Measurements from ENCODE around the gene PHACTR3. TPM values are rescaled to one million over a fixed set of nuclear protein-coding genes. Genes with fewer than 3 reads are reported as not detected.

The PHACTR3 gene
- total RNA-seq, 1 experiment from 2014 or later = 0.11 TPM

DNA sequence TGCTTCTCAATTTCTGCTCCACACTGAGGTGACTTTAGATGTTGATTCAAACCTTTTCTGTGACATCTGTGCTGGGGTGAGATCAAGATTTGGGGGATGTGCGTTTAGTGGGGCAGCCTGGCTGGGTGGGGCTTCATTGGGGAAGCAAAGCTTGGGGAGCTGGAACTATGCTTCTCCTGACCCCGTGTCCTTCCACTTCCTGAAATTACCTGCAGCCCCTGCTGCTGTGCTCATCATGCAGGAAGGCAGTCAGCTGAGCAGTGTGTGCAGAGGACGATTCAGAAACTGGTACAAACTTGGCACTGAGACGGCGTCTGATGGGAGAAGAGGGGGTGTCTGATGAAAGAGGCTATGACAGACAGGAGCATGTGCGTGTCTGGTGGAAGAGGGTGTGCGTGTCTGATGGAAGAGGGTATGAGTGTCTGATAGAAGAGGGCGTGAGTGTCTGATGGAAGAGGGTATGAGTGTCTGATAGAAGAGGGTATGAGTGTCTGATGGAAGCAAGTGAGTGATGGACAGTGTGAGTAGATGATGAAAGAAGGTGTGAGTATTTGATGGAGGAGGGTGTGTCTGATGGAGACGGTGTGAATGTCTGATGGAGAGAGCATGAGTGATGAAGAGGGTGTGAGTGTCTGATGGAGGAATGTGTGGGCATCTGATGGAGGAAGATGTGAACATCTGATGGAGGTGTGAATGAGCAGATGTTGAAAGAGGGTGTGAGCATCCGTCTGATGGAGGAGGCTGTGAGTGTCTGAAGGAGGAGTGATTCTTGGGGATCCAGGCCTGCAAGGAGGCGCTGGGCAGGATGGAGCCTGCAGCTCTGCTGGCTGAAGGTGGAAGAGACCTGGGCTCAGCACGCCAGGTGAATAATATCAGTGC is 225.7 kb downstream of the PHACTR3 start:
- no peaks in the 10 kb centered on the region for H3K36me3 Mint-ChIP-seq (ENCODE audit: insufficient read depth, unreplicated experiment)
- H3K9me3 Mint-ChIP-seq (ENCODE audit: unreplicated experiment) = no peaks in the 10 kb centered on the region
- TSS peak; percentile 23 for BruUV-seq (replicated peaks)
- DNase-seq = no peak
- Histone ChIP-seq H3K36me3 (ENCODE audit: control insufficient read depth, insufficient read depth, low read length) (no peaks in the 10 kb centered on the region), H3K4me3 (ENCODE audit: low read depth, low read length) (no peak overlapping the region), H3K27me3 (replicated peaks; ENCODE audit: control insufficient read depth, insufficient read depth, low read length) (no peaks in the 10 kb centered on the region), H3K9me3 (no peaks in the 10 kb centered on the region), H3K4me1 (0 out of 2 replicates have a peak, but pooled peaks cover 7% of the 10 kb centered on the region)
- intact Hi-C loops (cut with micrococcal nuclease; ENCODE audit: unreplicated experiment) = loop anchor here (5.0 kb wide), 1 partner anchor 48 kb away; no protein-coding TSS in a partner anchor
- H3K4me3 Mint-ChIP-seq (ENCODE audit: unreplicated experiment) = no peak overlapping the region
- H3K4me1 Mint-ChIP-seq (ENCODE audit: low read depth, unreplicated experiment) = peaks cover 13% of the 10 kb centered on the region
- POLR2A ChIA-PET = no interaction called here
- H3K27ac Mint-ChIP-seq (ENCODE audit: unreplicated experiment) = no peak overlapping the region
- TF ChIP-seq, protein P1, sequence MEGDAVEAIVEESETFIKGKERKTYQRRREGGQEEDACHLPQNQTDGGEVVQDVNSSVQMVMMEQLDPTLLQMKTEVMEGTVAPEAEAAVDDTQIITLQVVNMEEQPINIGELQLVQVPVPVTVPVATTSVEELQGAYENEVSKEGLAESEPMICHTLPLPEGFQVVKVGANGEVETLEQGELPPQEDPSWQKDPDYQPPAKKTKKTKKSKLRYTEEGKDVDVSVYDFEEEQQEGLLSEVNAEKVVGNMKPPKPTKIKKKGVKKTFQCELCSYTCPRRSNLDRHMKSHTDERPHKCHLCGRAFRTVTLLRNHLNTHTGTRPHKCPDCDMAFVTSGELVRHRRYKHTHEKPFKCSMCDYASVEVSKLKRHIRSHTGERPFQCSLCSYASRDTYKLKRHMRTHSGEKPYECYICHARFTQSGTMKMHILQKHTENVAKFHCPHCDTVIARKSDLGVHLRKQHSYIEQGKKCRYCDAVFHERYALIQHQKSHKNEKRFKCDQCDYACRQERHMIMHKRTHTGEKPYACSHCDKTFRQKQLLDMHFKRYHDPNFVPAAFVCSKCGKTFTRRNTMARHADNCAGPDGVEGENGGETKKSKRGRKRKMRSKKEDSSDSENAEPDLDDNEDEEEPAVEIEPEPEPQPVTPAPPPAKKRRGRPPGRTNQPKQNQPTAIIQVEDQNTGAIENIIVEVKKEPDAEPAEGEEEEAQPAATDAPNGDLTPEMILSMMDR (IDR thresholded peaks at IDR 0.05; ENCODE audit: insufficient read depth in 1 of 2, low read depth in 1 of 2, low read length in 1 of 2, severe bottlenecking in 1 of 2, unreplicated experiment in 1 of 2) = no peak
- peaks cover 11% of the 10 kb centered on the region for H3K27me3 Mint-ChIP-seq (ENCODE audit: insufficient read depth, unreplicated experiment)
- CTCF ChIA-PET = interaction anchor here (0.6 kb wide), 1 partner anchor 8 kb away, joined by 3 read pairs; no protein-coding TSS in a partner anchor

DNA sequence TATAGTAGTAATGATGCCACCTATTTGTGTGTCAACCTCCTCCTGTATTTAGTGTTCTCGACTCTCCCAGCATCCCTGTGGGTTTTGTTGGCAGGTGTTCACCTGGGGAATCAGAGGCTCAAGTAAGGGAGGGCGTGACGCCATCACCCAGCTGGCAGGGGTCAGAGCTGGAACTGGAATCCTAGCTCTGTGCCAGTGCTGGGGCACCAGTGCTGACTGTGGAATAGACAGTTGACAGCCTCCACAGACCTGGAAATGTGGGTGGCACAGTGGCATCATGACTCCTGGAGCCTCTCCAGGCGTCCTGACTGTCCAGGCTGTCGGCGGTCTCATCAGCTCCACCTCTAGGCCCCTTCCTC is 226.3 kb downstream of the PHACTR3 start:
- H3K9me3 Mint-ChIP-seq (ENCODE audit: unreplicated experiment) = no peaks in the 10 kb centered on the region
- POLR2A ChIA-PET = no interaction called here
- H3K27ac Mint-ChIP-seq (ENCODE audit: unreplicated experiment) = no peak overlapping the region
- no peak overlapping the region for H3K4me3 ChIP-seq (ENCODE audit: low read depth, low read length)
- H3K4me1 ChIP-seq = 0 out of 2 replicates have a peak, but pooled peaks cover 7% of the 10 kb centered on the region
- H3K4me1 Mint-ChIP-seq (ENCODE audit: low read depth, unreplicated experiment) = peaks cover 13% of the 10 kb centered on the region
- H3K9me3 ChIP-seq = no peaks in the 10 kb centered on the region
- H3K27me3 Mint-ChIP-seq (ENCODE audit: insufficient read depth, unreplicated experiment) = peaks cover 8% of the 10 kb centered on the region
- intact Hi-C loops (cut with micrococcal nuclease; ENCODE audit: unreplicated experiment) = loop anchor here (5.0 kb wide), 1 partner anchor 48 kb away; no protein-coding TSS in a partner anchor
- TF ChIP-seq, protein P1 (IDR thresholded peaks at IDR 0.05; ENCODE audit: insufficient read depth in 1 of 2, low read depth in 1 of 2, low read length in 1 of 2, severe bottlenecking in 1 of 2, unreplicated experiment in 1 of 2) = no peak
- CTCF ChIA-PET = interaction anchor here (0.6 kb wide), 1 partner anchor 9 kb away, joined by 3 read pairs; no protein-coding TSS in a partner anchor
- no TSS peak for BruUV-seq (replicated peaks)
- no peak for DNase-seq
- H3K27me3 ChIP-seq (replicated peaks; ENCODE audit: control insufficient read depth, insufficient read depth, low read length) = no peaks in the 10 kb centered on the region
- no peaks in the 10 kb centered on the region for H3K36me3 ChIP-seq (ENCODE audit: control insufficient read depth, insufficient read depth, low read length)
- H3K36me3 Mint-ChIP-seq (ENCODE audit: insufficient read depth, unreplicated experiment) = no peaks in the 10 kb centered on the region
- no peak overlapping the region for H3K4me3 Mint-ChIP-seq (ENCODE audit: unreplicated experiment)

DNA sequence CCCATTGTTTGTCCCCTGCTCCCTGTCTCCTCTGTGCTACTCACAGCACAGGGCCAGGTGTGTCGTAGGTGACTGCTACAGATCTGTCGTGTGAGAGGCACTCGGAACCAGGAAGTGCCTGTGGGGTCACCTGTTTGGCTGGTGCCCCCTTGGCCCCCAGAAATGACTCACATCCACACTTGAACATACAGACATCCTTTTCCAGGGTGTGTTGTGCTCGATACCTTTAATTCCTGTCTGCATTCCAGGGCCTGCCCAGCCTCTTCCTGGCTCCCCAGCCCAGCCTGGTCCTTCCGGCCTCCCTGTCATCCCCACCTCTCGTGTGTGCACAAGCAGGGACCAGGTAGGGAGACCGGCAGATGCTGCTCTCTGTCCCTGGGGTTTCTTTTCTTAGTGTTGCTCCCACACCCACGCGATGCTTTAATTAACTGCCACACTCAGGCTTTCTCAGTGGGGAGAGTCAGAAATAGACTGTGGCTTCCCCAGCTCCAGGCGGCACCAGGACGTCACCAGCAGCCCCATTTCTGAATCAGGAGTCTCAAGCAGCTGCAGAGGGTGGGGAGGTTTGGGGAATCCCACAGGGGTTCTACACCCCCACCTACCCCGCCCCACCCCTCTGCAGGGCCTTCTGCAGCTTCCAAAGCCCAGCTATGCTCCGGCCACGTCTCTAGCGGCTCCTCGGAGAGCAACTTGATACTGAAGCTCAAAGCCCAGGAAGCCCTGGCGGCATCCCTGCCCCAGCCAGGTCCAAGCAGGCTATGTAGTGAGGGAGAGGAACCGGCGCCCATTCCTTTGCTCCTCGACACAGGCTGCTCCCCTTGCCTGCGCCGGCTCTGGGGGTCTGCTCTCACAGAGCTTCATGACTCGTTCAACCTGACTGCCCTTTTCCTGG is 226.9 kb downstream of the PHACTR3 start:
- no peak overlapping the region for H3K4me3 Mint-ChIP-seq (ENCODE audit: unreplicated experiment)

More for the DNA sequence above, 226.9 kb downstream of the PHACTR3 start:
- Mint-ChIP-seq H3K27me3 (ENCODE audit: insufficient read depth, unreplicated experiment) (peaks cover 8% of the 10 kb centered on the region), H3K36me3 (ENCODE audit: insufficient read depth, unreplicated experiment) (no peaks in the 10 kb centered on the region), H3K9me3 (ENCODE audit: unreplicated experiment) (no peaks in the 10 kb centered on the region), H3K4me1 (ENCODE audit: low read depth, unreplicated experiment) (peaks cover 12% of the 10 kb centered on the region), H3K27ac (ENCODE audit: unreplicated experiment) (peak overlapping the region; percentile 4)
- BruUV-seq (replicated peaks) = no TSS peak
- Histone ChIP-seq H3K9me3 (no peaks in the 10 kb centered on the region), H3K4me1 (0 out of 2 replicates have a peak, but pooled peaks cover 7% of the 10 kb centered on the region), H3K4me3 (ENCODE audit: low read depth, low read length) (no peak overlapping the region), H3K36me3 (ENCODE audit: control insufficient read depth, insufficient read depth, low read length) (no peaks in the 10 kb centered on the region), H3K27me3 (replicated peaks; ENCODE audit: control insufficient read depth, insufficient read depth, low read length) (no peaks in the 10 kb centered on the region)
- ChIA-PET POLR2A (no interaction called here), CTCF (interaction anchor here (0.8 kb wide), 1 partner anchor 19 kb away, joined by 3 read pairs; no protein-coding TSS in a partner anchor)
- intact Hi-C loops (cut with micrococcal nuclease; ENCODE audit: unreplicated experiment) = loop anchor here (5.0 kb wide), 1 partner anchor 49 kb away; no protein-coding TSS in a partner anchor
- peak; percentile 65 to 88 for DNase-seq
- TF ChIP-seq, protein P1 (IDR thresholded peaks at IDR 0.05; ENCODE audit: insufficient read depth in 1 of 2, low read depth in 1 of 2, low read length in 1 of 2, severe bottlenecking in 1 of 2, unreplicated experiment in 1 of 2) = no peak
